ENCODE data around the gene C3orf20.
"Not testable (repeated sequence)": the region's sequence is repeated elsewhere in the genome, so short reads cannot be mapped to it uniquely, and the experiment has no call there.

C3orf20 gene

GRCh38 chr3:14651440-14652251, 23.3 kb upstream of the C3orf20 start, which contains the start of gene CCDC174:
Gene CCDC174, plus strand, starts transcription at chr3:14651762. Its CDS starts 75 bp downstream, at chr3:14651837.
- peak; percentile 95 to 99 for DNase-seq

GRCh38 chr3:14652360-14652907, 22.5 kb upstream of the C3orf20 start:
- DNase-seq, result not testable (repeated sequence)

- no peak for DNase-seq
These were observed 17.4 kb upstream of the C3orf20 start for GRCh38 chr3:14657579-14657978.

- DNase-seq, result peak; percentile 21 to 32
These were observed 16.0 kb upstream of the C3orf20 start for GRCh38 chr3:14658978-14659377.

GRCh38 chr3:14660942-14661341, 14.0 kb upstream of the C3orf20 start:
- DNase-seq, result no peak

GRCh38 chr3:14663396-14664135, 11.4 kb upstream of the C3orf20 start:
- DNase-seq, result no peak

- DNase-seq, result no peak
These were observed 10.8 kb upstream of the C3orf20 start for GRCh38 chr3:14664170-14664569.

GRCh38 chr3:14672588-14672987, 2.4 kb upstream of the C3orf20 start:
- DNase-seq, result no peak

- no peak for DNase-seq
These were observed 1.9 kb downstream of the C3orf20 start for GRCh38 chr3:14676881-14677280.

- no peak for DNase-seq
These were observed 3.1 kb downstream of the C3orf20 start for GRCh38 chr3:14678015-14678503.

GRCh38 chr3:14680115-14680514, 5.2 kb downstream of the C3orf20 start:
- no peak for DNase-seq

GRCh38 chr3:14680716-14681115, 5.8 kb downstream of the C3orf20 start:
- no peak for DNase-seq

- no peak for DNase-seq
These were observed 9.5 kb downstream of the C3orf20 start for GRCh38 chr3:14684447-14684846.

- DNase-seq, result no peak
These were observed 10.2 kb downstream of the C3orf20 start for GRCh38 chr3:14685179-14685578.

GRCh38 chr3:14687360-14687759, 12.4 kb downstream of the C3orf20 start:
- no peak for DNase-seq

GRCh38 chr3:14688525-14688924, 13.6 kb downstream of the C3orf20 start:
- no peak for DNase-seq

GRCh38 chr3:14689247-14689980, 14.5 kb downstream of the C3orf20 start:
- DNase-seq, result no peak

- DNase-seq, result no peak
These were observed 16.3 kb downstream of the C3orf20 start for GRCh38 chr3:14691239-14691638.

- no peak for DNase-seq
These were observed 16.8 kb downstream of the C3orf20 start for GRCh38 chr3:14691719-14692118.

GRCh38 chr3:14698601-14699244, 23.8 kb downstream of the C3orf20 start:
- DNase-seq, result peak in 1 of 2 experiments; percentile 9

- DNase-seq, result no peak
These were observed 24.7 kb downstream of the C3orf20 start for GRCh38 chr3:14699643-14700042.

GRCh38 chr3:14700891-14701290, 25.9 kb downstream of the C3orf20 start:
- DNase-seq, result no peak

All from NCI-H2081 (cell line).